Esophagus (tissue), 2 donors: ENCODE measurements around the gene HS3ST4. TPM values are rescaled to one million over a fixed set of nuclear protein-coding genes. Genes with fewer than 3 reads are reported as not detected.

Source experiments
- H3K27ac ChIP-seq, 2 donors: one replicate each; pipeline ENCODE4 v1.5.1; 2013; ENCODE audit warnings: low read depth in 2 of 2, mild to moderate bottlenecking in 2 of 2, inconsistent platforms in 1 of 2, low read length in 1 of 2, moderate library complexity in 1 of 2
- H3K27me3 ChIP-seq, 2 donors: one replicate each; pipeline ENCODE4 v1.6.1; 2013; ENCODE audit warnings: low read length in 2 of 2, control low read depth in 1 of 2, mild to moderate bottlenecking in 1 of 2; ENCODE audit not compliant: insufficient read depth in 2 of 2, control insufficient read depth in 1 of 2
- H3K36me3 ChIP-seq, 2 donors: one replicate each; pipeline ENCODE4 v1.6.1; 2013; ENCODE audit warnings: low read length in 1 of 2; ENCODE audit not compliant: control insufficient read depth in 2 of 2, insufficient read depth in 2 of 2
- H3K4me1 ChIP-seq, 2 donors: one replicate each; pipeline ENCODE4 v1.6.1; 2013; ENCODE audit warnings: low read length in 1 of 2; ENCODE audit not compliant: control insufficient read depth in 2 of 2, insufficient read depth in 2 of 2
- H3K4me3 ChIP-seq, 2 donors: one replicate each; pipeline ENCODE4 v1.5.1; 2013; ENCODE audit warnings: low read length in 2 of 2, mild to moderate bottlenecking in 2 of 2, low read depth in 1 of 2, moderate library complexity in 1 of 2
- H3K9me3 ChIP-seq, 2 donors: one replicate each; pipeline ENCODE4 v1.6.1; 2013; ENCODE audit warnings: mild to moderate bottlenecking in 2 of 2, low read depth in 1 of 2, low read length in 1 of 2, moderate library complexity in 1 of 2; ENCODE audit not compliant: control insufficient read depth in 2 of 2, insufficient read depth in 1 of 2
- WGBS, 2 donors: extraction: QIAGEN DNeasy Blood & Tissue Kit; methylation state at CpG; one replicate each; pipeline ENCODE4 v1.1.7; 2013; 5-methylcytosine and 5-hydroxymethylcytosine counted together
- polyA plus RNA-seq, 2 donors: library from polyadenylated mRNA; stranded (reverse); fragments of 200-250 nt; gene quantifications; one replicate each; pipeline ENCODE4 v1.2.3, GENCODE V29; 2013
- donor health status: healthy with polysubstance abuse.
- donor health status: Bipolar disorder and iron deficiency.

HS3ST4 gene
- polyA plus RNA-seq, 2 donors, result 0.08 to 0.16 TPM

- Histone ChIP-seq H3K27ac (no peak overlapping the region), H3K9me3 (no peaks in the 10 kb centered on the region), H3K27me3 (no peaks in the 10 kb centered on the region), H3K4me1 (no peaks in the 10 kb centered on the region), H3K4me3 (no peak overlapping the region), H3K36me3 (no peaks in the 10 kb centered on the region)
- 75 to 76% methylated on average over 4 of the region's 4 CpGs for WGBS, 2 donors
These were observed 239.8 kb downstream of the HS3ST4 start for GRCh38 chr16:25931473-25932035.

GRCh38 chr16:25941800-25942499 is 250.2 kb downstream of the HS3ST4 start:
- no peaks in the 10 kb centered on the region for H3K36me3 ChIP-seq
- 78 to 79% methylated on average over 4 of the region's 4 CpGs for WGBS, 2 donors
- H3K4me3 ChIP-seq, result no peak overlapping the region
- H3K27me3 ChIP-seq, result no peaks in the 10 kb centered on the region
- H3K27ac ChIP-seq, result no peak overlapping the region
- no peaks in the 10 kb centered on the region for H3K4me1 ChIP-seq
- peaks cover 0 to 5% of the 10 kb centered on the region in 2 donors for H3K9me3 ChIP-seq

GRCh38 chr16:25950586-25951281 is 259.0 kb downstream of the HS3ST4 start:
- Histone ChIP-seq H3K27me3 (no peaks in the 10 kb centered on the region), H3K4me1 (no peaks in the 10 kb centered on the region), H3K36me3 (no peaks in the 10 kb centered on the region), H3K27ac (no peak overlapping the region), H3K4me3 (no peak overlapping the region), H3K9me3 (no peaks in the 10 kb centered on the region)
- WGBS, 2 donors, result 17 to 18% methylated on average over 3 of the region's 3 CpGs

GRCh38 chr16:25951999-25952398 is 260.2 kb downstream of the HS3ST4 start:
- H3K4me1 ChIP-seq, result no peaks in the 10 kb centered on the region
- H3K27ac ChIP-seq, result no peak overlapping the region
- H3K9me3 ChIP-seq, result no peaks in the 10 kb centered on the region
- no peaks in the 10 kb centered on the region for H3K36me3 ChIP-seq
- 74 to 88% methylated on average over 1 of the region's 1 CpG for WGBS, 2 donors
- H3K4me3 ChIP-seq, result no peak overlapping the region
- no peaks in the 10 kb centered on the region for H3K27me3 ChIP-seq

- Histone ChIP-seq H3K4me1 (no peaks in the 10 kb centered on the region), H3K27me3 (no peaks in the 10 kb centered on the region), H3K9me3 (no peaks in the 10 kb centered on the region), H3K27ac (no peak overlapping the region), H3K36me3 (no peaks in the 10 kb centered on the region), H3K4me3 (no peak overlapping the region)
- 64 to 73% methylated on average over 3 of the region's 3 CpGs for WGBS, 2 donors
These were observed 261.2 kb downstream of the HS3ST4 start for GRCh38 chr16:25952983-25953382.

- WGBS, 2 donors, result 82 to 85% methylated on average over 2 of the region's 2 CpGs
- H3K4me1 ChIP-seq, result no peaks in the 10 kb centered on the region
- H3K36me3 ChIP-seq, result no peaks in the 10 kb centered on the region
These were observed 265.9 kb downstream of the HS3ST4 start for GRCh38 chr16:25957707-25958106.

GRCh38 chr16:25959221-25959620 is 267.5 kb downstream of the HS3ST4 start:
- WGBS, 2 donors, result 75 to 86% methylated on average over 2 of the region's 2 CpGs
- H3K27ac ChIP-seq, result no peak overlapping the region
- no peaks in the 10 kb centered on the region for H3K36me3 ChIP-seq
- no peaks in the 10 kb centered on the region for H3K27me3 ChIP-seq
- H3K4me3 ChIP-seq, result no peak overlapping the region
- H3K4me1 ChIP-seq, result no peaks in the 10 kb centered on the region
- H3K9me3 ChIP-seq, result peaks cover 0 to 3% of the 10 kb centered on the region in 2 donors

More at GRCh38 chr16:25957707-25958106, 265.9 kb downstream of the HS3ST4 start:
- Histone ChIP-seq H3K4me3 (no peak overlapping the region), H3K9me3 (peaks cover 0 to 3% of the 10 kb centered on the region in 2 donors), H3K27ac (no peak overlapping the region), H3K27me3 (no peaks in the 10 kb centered on the region)

- H3K4me3 ChIP-seq, result no peak overlapping the region
- WGBS, 2 donors, result 43 to 61% methylated on average over 1 of the region's 1 CpG
- no peaks in the 10 kb centered on the region for H3K36me3 ChIP-seq
- H3K27ac ChIP-seq, result no peak overlapping the region
- H3K27me3 ChIP-seq, result no peaks in the 10 kb centered on the region
- no peaks in the 10 kb centered on the region for H3K4me1 ChIP-seq
- no peaks in the 10 kb centered on the region for H3K9me3 ChIP-seq
These were observed 274.7 kb downstream of the HS3ST4 start for GRCh38 chr16:25966172-25967097.

GRCh38 chr16:25977121-25977520 is 285.4 kb downstream of the HS3ST4 start:
- Histone ChIP-seq H3K4me3 (no peak overlapping the region), H3K27ac (no peak overlapping the region), H3K4me1 (no peaks in the 10 kb centered on the region), H3K9me3 (no peaks in the 10 kb centered on the region), H3K27me3 (no peaks in the 10 kb centered on the region), H3K36me3 (no peaks in the 10 kb centered on the region)
- 62 to 72% methylated on average over 4 of the region's 4 CpGs for WGBS, 2 donors
